HepG2 (cell line): ENCODE results near the gene GPHN. TPM values are rescaled to one million over a fixed set of nuclear protein-coding genes. Genes with fewer than 3 reads are reported as not detected.

ENCODE experiments used
- ATAC-seq: fragments of 200-7000 bp; cut with Tn5 transposase; 3 replicates; pipeline ENCODE4 v1.9.1; 2020; ENCODE audit warnings: mild to moderate bottlenecking, moderate library complexity
- BruUV-seq: library from RNA; stranded (reverse); fragments of 400-500 nt; replicated peaks from 2 replicates; lab custom pipeline; 2021; lab: Mats Ljungman, UMichigan
- CTCF ChIA-PET: fragments of 300-600 bp; formaldehyde crosslinking; extraction: SDS; loops from one replicate; lab custom pipeline; 2021; ENCODE audit warnings: low total read pairs, inconsistent platforms, low intra/inter-chr PET ratio; lab: Yijun Ruan, JAX
- POLR2A ChIA-PET: fragments of 350-600 bp; sonication (Branson Sonifier 250); formaldehyde crosslinking; loops from one replicate; lab custom pipeline; 2020; ENCODE audit warnings: antibody characterized with exemption, inconsistent platforms; lab: Yijun Ruan, JAX
- DNase-seq: peaks from one replicate; pipeline ENCODE4 v3.0.0-alpha.2; 2015; ENCODE audit warnings: low spot score
- FAIRE-seq: peaks from 3 replicates; lab custom pipeline; 2011; peaks lifted over from hg19 to GRCh38; lab: Jason Lieb, UNC
- H2AFZ ChIP-seq: one replicate; pipeline ENCODE4 v1.6.1; 2011; ENCODE audit warnings: low read length, inconsistent platforms
- H3K27ac ChIP-seq: fragments of 300-600 bp; 3 replicates; pipeline ENCODE4 v1.8.0; 2011; ENCODE audit warnings: mixed run types, mild to moderate bottlenecking, mixed read lengths, low read length, inconsistent platforms; ENCODE audit not compliant: insufficient read depth; ENCODE audit errors: extremely low read length
- H3K27me3 ChIP-seq, 2 experiments: fragments of 200-600 bp in 1 of 2; 2 replicates in 1 of 2; 3 replicates in 1 of 2; pipeline versions ENCODE4 v1.6.0 to v1.8.0; 2011; ENCODE audit warnings: low read length in 2 of 2, mild to moderate bottlenecking in 2 of 2, moderate library complexity in 2 of 2, inconsistent platforms in 1 of 2; ENCODE audit not compliant: insufficient read depth in 2 of 2, control insufficient read depth in 1 of 2
- H3K36me3 ChIP-seq, 2 experiments: fragments of 200-600 bp in 1 of 2; replicated peaks in 1 of 2; 2 replicates in 1 of 2; 3 replicates in 1 of 2; pipeline versions ENCODE4 v1.5.1 to v1.8.0; 2011; ENCODE audit warnings: low read length in 2 of 2, inconsistent platforms in 1 of 2; ENCODE audit not compliant: insufficient read depth in 2 of 2, control insufficient read depth in 1 of 2
- H3K4me1 ChIP-seq: 2 replicates; pipeline ENCODE4 v1.5.1; 2012; ENCODE audit warnings: low read length, inconsistent platforms; ENCODE audit not compliant: insufficient read depth
- H3K4me2 ChIP-seq: 2 replicates; pipeline ENCODE4 v1.6.0; 2011; ENCODE audit warnings: low read depth, low read length, inconsistent platforms
- H3K4me3 ChIP-seq, 3 experiments: fragments of 200-600 bp in 1 of 3; sonication (generic), shearing (Covaris generic) in 1 of 3; replicated peaks in 1 of 3; 2 replicates each; pipeline ENCODE4 v1.5.1; 2011 to 2016; ENCODE audit warnings: low read length in 3 of 3, inconsistent platforms in 2 of 3, low read depth in 2 of 3, mild to moderate bottlenecking in 2 of 3, control low read depth in 1 of 3, mixed read lengths in 1 of 3; ENCODE audit not compliant: insufficient read depth in 1 of 3
- H3K79me2 ChIP-seq: one replicate; pipeline ENCODE4 v1.6.1; 2011; ENCODE audit warnings: low read length, inconsistent platforms; ENCODE audit not compliant: insufficient read depth
- H3K9ac ChIP-seq: 2 replicates; pipeline ENCODE4 v1.6.0; 2011; ENCODE audit warnings: mild to moderate bottlenecking, low read depth, low read length, inconsistent platforms; ENCODE audit not compliant: insufficient read depth
- H3K9me3 ChIP-seq: 2 replicates; pipeline ENCODE4 v1.5.1; 2012; ENCODE audit warnings: mild to moderate bottlenecking, low read length
- H4K20me1 ChIP-seq: 2 replicates; pipeline ENCODE4 v1.6.0; 2011; ENCODE audit warnings: inconsistent platforms, mild to moderate bottlenecking, low read length, moderate library complexity; ENCODE audit not compliant: insufficient read depth
- CSRNP2 ChIP-seq: sonication (generic); formaldehyde crosslinking; conservative IDR thresholded peaks from 2 replicates; pipeline ENCODE4 v1.8.0; 2022; ENCODE audit warnings: low read depth, missing genetic modification reagents
- EED ChIP-seq: sonication (generic); formaldehyde crosslinking; IDR thresholded peaks from 2 replicates; pipeline ENCODE4 v1.5.0; 2020; ENCODE audit warnings: mild to moderate bottlenecking, missing genetic modification reagents
- ETV6 ChIP-seq: sonication (generic); formaldehyde crosslinking; conservative IDR thresholded peaks from 2 replicates; pipeline ENCODE4 v1.4.0; 2020; ENCODE audit warnings: missing genetic modification reagents
- HCFC1 ChIP-seq: fragments of 150-350 bp; IDR thresholded peaks from 2 replicates; pipeline ENCODE4 v1.6.1; 2014; ENCODE audit warnings: low read depth, low read length
- SAFB2 ChIP-seq: sonication (generic); formaldehyde crosslinking; IDR thresholded peaks from 2 replicates; pipeline ENCODE4 v1.5.1; 2020; ENCODE audit warnings: missing genetic modification reagents, low read depth, mild to moderate bottlenecking, borderline replicate concordance
- TRIM24 ChIP-seq: sonication (generic); formaldehyde crosslinking; IDR thresholded peaks from 2 replicates; pipeline ENCODE4 v1.8.0; 2022; ENCODE audit warnings: mild to moderate bottlenecking, missing genetic modification reagents
- ZNF275 ChIP-seq: sonication (generic); formaldehyde crosslinking; IDR thresholded peaks from 2 replicates; pipeline ENCODE4 v1.8.0; 2022; ENCODE audit warnings: missing genetic modification reagents, mild to moderate bottlenecking, inconsistent platforms, borderline replicate concordance
- ZNF784 ChIP-seq: sonication (generic); formaldehyde crosslinking; IDR thresholded peaks from 2 replicates; pipeline ENCODE4 v1.5.1; 2020; ENCODE audit warnings: missing genetic modification reagents, mild to moderate bottlenecking, borderline replicate concordance
- WGBS: methylation state at CpG from one replicate; pipeline ENCODE4 v1.1.6; 2017; ENCODE audit warnings: low lambda C conversion rate; 5-methylcytosine and 5-hydroxymethylcytosine counted together
- in situ Hi-C: cut with HindIII; loops from 2 replicates; pipeline ENCODE4 v1.10.0; 2017; ENCODE audit warnings: low pct_unique_long_range_greater_than_20kb; ENCODE audit not compliant: extremely low pct_ligation_motif_present
- intact Hi-C: fragments of 100-400 bp; cut with micrococcal nuclease; formaldehyde crosslinking; loops from one replicate; pipeline ENCODE4 v1.10.0; 2022; ENCODE audit not compliant: unreplicated experiment
- polyA plus RNA-seq, 8 experiments: library from polyadenylated mRNA; depleted of rRNA in 3 of 8; stranded (reverse) in 7 of 8; unstranded in 1 of 8; fragments of >200 nt; fragmentation: Illumina TruSeq in 4 of 8; extraction: Trizol in 4 of 8; gene quantifications; 2 replicates each; pipeline versions ENCODE4 v1.2.1 to v1.2.3, GENCODE V29; 2011 to 2016; ENCODE audit warnings: low read depth in 4 of 8, missing spikeins in 1 of 8, mixed read lengths in 1 of 8; ENCODE audit not compliant: insufficient read depth in 1 of 8
- total RNA-seq, 5 experiments: library from RNA; depleted of rRNA; stranded (reverse); fragments of >200 nt; fragmentation: Illumina TruSeq; extraction: Trizol; gene quantifications; 2 replicates each; pipeline ENCODE4 v1.2.3, GENCODE V29; 2016; ENCODE audit warnings: low read depth in 1 of 5

The GPHN gene
- total and polyA plus RNA-seq, 2 of the 13 experiments (the other 11 are each of a cell fraction or from before 2014, with no cell fraction given), result 12.7 to 19.2 TPM

- DNase-seq (no peak), FAIRE-seq (no peak), ATAC-seq (no peak)
- no peak overlapping the region for H3K4me3 ChIP-seq
- H3K79me2 ChIP-seq, result peaks cover 15% of the 10 kb centered on the region
- intact Hi-C loops, result no loop called here
- H2AFZ ChIP-seq, result no peak overlapping the region
- no peaks in the 10 kb centered on the region for H3K27me3 ChIP-seq
- H3K4me2 ChIP-seq, result no peak overlapping the region
- in situ Hi-C loops, result no loop called here
- 97% methylated on average over 2 of the region's 2 CpGs for WGBS
- BruUV-seq, result no TSS peak
- ChIA-PET CTCF (no interaction called here), POLR2A (no interaction called here)
- H3K9ac ChIP-seq, result no peak overlapping the region
- no peaks in the 10 kb centered on the region for H3K4me1 ChIP-seq
- no peaks in the 10 kb centered on the region for H3K9me3 ChIP-seq
- no peaks in the 10 kb centered on the region for H4K20me1 ChIP-seq
- no peak for TF ChIP-seq HCFC1
- TF ChIP-seq, all 625 proteins: peak for 0
- H3K27ac ChIP-seq, result no peak overlapping the region
- no peaks in the 10 kb centered on the region for H3K36me3 ChIP-seq
These were observed 60.3 kb downstream of the GPHN start for GRCh38 chr14:66568220-66568619.

- in situ Hi-C loops, result no loop called here
- Histone ChIP-seq H3K27me3 (no peaks in the 10 kb centered on the region), H3K4me3 (no peak overlapping the region), H3K79me2 (peaks cover 26% of the 10 kb centered on the region), H2AFZ (no peak overlapping the region), H3K27ac (no peak overlapping the region), H4K20me1 (no peaks in the 10 kb centered on the region), H3K9ac (no peak overlapping the region), H3K4me1 (no peaks in the 10 kb centered on the region), H3K9me3 (peaks cover 36% of the 10 kb centered on the region), H3K36me3 (no peaks in the 10 kb centered on the region), H3K4me2 (no peak overlapping the region)
- FAIRE-seq, result no peak
- intact Hi-C loops, result no loop called here
- ChIA-PET POLR2A (no interaction called here), CTCF (no interaction called here)
- 97% methylated on average over 1 of the region's 1 CpG for WGBS
- no peak for ATAC-seq
- BruUV-seq, result no TSS peak
- TF ChIP-seq ZNF275 (CRISPR knock-in tag) (no peak), TRIM24 (no peak), CSRNP2 (CRISPR knock-in tag) (no peak), ETV6 (no peak), SAFB2 (CRISPR knock-in tag) (no peak), ZNF784 (CRISPR knock-in tag) (no peak), EED (CRISPR knock-in tag) (no peak)
- no peak for DNase-seq
These were observed 64.9 kb downstream of the GPHN start for GRCh38 chr14:66572826-66573225.
